ENCODE results near the gene ASMTL. TPM values are rescaled to one million over a fixed set of nuclear protein-coding genes. Genes with fewer than 3 reads are reported as not detected.
"Not testable (repeated sequence)": the region's sequence is repeated elsewhere in the genome, so short reads cannot be mapped to it uniquely, and the experiment has no call there.

Gene ASMTL
- total RNA-seq, 1 donor = 16.4 TPM

DNA sequence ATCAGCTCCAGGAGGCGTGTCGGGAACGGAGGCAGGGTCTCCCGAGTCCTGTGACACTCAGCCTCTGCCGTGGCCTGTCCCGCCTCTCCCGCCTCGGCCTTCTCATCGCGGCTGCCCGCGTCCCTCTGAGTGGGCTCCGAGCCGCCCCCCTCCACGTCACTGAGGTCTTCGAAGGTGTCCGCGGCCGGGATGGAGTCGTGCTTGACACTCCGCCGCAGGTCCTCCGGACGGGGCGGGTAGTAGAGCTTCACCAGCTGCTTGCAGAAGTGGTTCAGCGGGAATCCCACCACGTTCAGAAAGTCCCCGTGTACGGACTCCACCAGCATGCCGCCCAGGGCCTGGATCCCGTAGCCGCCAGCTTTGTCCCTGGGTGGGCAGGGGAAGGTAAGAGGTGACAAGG, 25.0 kb downstream of the ASMTL start:
- no peak for DNase-seq (ENCODE audit: low read depth)
- TF ChIP-seq, protein P1, sequence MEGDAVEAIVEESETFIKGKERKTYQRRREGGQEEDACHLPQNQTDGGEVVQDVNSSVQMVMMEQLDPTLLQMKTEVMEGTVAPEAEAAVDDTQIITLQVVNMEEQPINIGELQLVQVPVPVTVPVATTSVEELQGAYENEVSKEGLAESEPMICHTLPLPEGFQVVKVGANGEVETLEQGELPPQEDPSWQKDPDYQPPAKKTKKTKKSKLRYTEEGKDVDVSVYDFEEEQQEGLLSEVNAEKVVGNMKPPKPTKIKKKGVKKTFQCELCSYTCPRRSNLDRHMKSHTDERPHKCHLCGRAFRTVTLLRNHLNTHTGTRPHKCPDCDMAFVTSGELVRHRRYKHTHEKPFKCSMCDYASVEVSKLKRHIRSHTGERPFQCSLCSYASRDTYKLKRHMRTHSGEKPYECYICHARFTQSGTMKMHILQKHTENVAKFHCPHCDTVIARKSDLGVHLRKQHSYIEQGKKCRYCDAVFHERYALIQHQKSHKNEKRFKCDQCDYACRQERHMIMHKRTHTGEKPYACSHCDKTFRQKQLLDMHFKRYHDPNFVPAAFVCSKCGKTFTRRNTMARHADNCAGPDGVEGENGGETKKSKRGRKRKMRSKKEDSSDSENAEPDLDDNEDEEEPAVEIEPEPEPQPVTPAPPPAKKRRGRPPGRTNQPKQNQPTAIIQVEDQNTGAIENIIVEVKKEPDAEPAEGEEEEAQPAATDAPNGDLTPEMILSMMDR (IDR thresholded peaks at IDR 0.05; ENCODE audit: insufficient read depth, low read depth, low read length) = no peak
- H3K4me3 ChIP-seq (ENCODE audit: low read depth, low read length) = no peak overlapping the region

DNA sequence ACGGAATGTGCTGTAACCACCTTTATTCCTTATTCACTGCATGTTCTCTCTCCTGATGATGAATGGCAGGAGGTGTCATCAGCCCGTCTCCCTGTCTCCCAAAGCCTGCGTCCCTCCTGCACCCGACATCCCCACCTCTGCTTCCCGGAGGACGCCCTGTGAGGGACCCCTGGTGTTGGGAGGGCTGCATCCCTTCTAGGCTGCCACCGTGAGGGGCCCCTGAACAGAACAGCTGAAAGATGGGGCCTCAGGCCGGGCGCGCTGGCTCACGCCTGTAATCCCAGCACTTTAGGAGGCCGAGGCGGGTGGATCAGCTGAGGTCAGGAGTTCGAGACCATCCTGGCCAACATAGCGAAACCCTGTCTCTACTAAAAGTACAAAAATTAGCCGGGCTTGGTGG, 26.4 kb downstream of the ASMTL start:
- DNase-seq (ENCODE audit: low read depth); H3K4me3 ChIP-seq (ENCODE audit: low read depth, low read length): not testable (repeated sequence)

DNA sequence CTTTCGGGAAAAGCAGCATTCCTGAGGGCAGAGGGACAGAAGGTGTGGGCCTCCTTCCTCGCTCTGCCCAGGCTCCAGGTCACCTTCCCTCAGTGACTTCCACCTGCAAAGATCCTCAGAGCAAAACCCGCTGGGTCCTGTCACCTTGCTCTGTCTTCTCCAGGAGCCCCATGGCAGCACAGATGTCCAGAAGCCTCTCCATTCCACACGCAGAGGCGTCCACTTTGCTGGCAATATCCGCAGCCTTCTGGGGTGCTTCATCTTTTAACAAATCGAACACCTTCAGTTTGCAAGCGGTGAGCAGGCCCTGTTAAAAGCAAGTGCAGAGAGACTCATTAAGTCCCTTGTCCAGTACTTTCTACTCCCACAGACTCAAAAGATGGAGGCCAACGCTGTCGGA, 27.3 kb downstream of the ASMTL start:
- DNase-seq (ENCODE audit: low read depth) = no peak
- TF ChIP-seq, protein P1 (IDR thresholded peaks at IDR 0.05; ENCODE audit: insufficient read depth, low read depth, low read length) = no peak
- no peak overlapping the region for H3K4me3 ChIP-seq (ENCODE audit: low read depth, low read length)

DNA sequence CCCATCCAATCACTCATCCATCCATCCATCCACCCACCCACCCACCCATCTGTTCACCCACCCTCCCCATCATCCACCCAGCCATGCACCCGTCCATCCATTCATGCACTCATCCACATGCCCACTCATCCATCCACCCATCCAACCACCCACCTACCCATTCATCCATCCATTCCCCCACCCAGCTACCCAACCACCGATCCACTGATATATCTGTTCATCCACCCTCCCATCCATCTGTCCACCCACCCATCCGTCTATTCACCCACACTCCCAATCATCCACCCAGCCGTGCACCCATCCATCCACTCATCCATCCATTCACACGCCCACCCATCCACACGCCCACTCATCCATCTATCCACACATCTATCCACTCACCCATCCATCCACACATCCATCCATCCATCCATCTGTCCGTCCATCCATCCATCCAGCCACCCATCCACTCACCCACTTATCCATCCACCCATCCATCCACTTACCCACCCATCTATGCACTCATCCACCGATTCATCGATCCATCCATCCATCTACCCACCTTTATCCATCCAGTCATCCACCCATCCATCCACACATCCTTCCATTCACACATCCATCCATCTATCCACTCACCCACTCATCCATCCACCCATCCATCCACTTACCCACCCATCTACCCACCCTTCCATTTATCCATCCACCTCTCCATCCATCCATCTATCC, 28.4 kb downstream of the ASMTL start:
- TF ChIP-seq, protein P1 (IDR thresholded peaks at IDR 0.05; ENCODE audit: insufficient read depth, low read depth, low read length) = no peak
- H3K4me3 ChIP-seq (ENCODE audit: low read depth, low read length) = no peak overlapping the region
- no peak for DNase-seq (ENCODE audit: low read depth)

DNA sequence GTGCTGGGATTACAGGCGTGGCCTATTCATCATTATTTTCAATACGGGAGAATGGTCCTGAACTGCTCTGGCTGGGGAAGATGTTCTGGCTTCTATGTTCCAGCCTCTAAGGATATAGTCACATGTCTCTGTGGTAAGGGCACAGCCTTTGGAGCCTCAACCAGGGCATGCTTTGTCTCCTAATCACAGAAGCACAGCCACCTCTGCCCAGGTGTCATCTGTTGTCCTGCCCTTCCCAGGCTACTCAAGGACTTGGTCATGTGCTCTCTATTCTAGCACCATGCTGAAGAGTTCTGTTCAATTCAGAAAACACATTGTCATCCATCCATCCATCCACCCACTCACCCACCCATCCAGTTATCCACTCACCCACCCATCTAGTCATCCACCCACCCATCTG, 29.5 kb downstream of the ASMTL start:
- TF ChIP-seq, protein P1 (IDR thresholded peaks at IDR 0.05; ENCODE audit: insufficient read depth, low read depth, low read length) = no peak
- DNase-seq (ENCODE audit: low read depth) = no peak
- no peak overlapping the region for H3K4me3 ChIP-seq (ENCODE audit: low read depth, low read length)

DNA sequence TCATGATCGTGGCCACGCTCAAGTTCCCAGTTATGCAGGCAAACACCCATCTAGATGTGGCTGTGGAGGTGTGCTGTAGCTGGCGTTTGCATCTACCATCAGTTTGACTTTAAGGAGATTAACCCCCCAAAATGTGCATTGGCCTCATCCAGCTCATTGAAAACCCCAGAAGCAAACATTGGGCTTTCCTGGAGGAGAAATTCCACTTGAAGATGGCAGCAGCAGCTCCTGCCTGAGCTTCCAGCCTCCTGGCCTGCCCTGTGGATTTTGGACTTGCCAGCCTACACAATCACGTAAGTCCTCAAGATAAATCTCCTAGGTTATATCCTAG, 30.6 kb downstream of the ASMTL start:
- H3K4me3 ChIP-seq (ENCODE audit: low read depth, low read length) = no peak overlapping the region
- DNase-seq (ENCODE audit: low read depth) = no peak
- TF ChIP-seq, protein P1 (IDR thresholded peaks at IDR 0.05; ENCODE audit: insufficient read depth, low read depth, low read length) = no peak

DNA sequence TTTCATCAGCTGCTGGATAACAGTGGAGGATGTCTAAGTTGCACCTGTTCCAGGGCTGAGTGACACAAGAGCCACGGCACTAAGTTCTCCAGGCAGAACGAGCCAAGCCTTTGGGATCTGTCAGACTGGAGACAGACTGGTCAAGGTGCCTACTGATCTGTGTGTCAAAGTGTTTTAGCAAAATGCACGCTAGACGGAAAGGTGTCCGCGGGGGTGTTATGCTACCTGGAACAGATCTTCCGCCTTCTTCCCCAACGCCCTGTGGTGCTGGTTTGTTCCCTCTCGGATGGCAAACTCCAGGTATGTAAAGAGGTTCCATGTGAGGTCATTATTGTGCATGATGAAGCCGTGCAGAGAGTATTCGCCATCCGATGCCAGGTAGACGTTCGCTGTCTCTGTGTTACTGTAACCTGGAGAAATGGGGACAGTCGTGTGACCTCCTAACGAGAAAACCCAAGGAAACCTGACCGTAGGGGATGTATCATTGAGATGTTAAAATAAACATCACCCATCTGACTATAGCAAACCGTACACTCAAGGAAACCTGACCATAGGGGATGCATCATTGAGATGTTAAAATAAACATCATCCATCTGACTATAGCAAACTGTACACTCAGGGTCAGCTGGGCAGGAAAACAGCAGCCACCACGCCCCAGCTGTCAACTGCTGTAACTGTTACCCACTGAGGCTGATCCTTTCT, 31.1 kb downstream of the ASMTL start:
- H3K4me3 ChIP-seq (ENCODE audit: low read depth, low read length) = no peak overlapping the region
- no peak for DNase-seq (ENCODE audit: low read depth)
- TF ChIP-seq, protein P1 (IDR thresholded peaks at IDR 0.05; ENCODE audit: insufficient read depth, low read depth, low read length) = no peak
